Measurements from ENCODE around the gene CAB39.

CAB39 gene

GRCh38 chr2:230861552-230862255 lies 149.1 kb downstream of the CAB39 start:
- no peaks in the 10 kb centered on the region for H3K27me3 ChIP-seq (ENCODE audit: insufficient read depth, poor library complexity, severe bottlenecking)
- H3K4me3 ChIP-seq (replicated peaks; ENCODE audit: insufficient read depth, low read length), result no peak overlapping the region
- no peak for DNase-seq (ENCODE audit: low read depth in 1 of 2, low spot score in 1 of 2)
- TF ChIP-seq POLR2AphosphoS5 (IDR thresholded peaks at IDR 0.05; ENCODE audit: low read depth), result no peak
- TF ChIP-seq, protein P1, sequence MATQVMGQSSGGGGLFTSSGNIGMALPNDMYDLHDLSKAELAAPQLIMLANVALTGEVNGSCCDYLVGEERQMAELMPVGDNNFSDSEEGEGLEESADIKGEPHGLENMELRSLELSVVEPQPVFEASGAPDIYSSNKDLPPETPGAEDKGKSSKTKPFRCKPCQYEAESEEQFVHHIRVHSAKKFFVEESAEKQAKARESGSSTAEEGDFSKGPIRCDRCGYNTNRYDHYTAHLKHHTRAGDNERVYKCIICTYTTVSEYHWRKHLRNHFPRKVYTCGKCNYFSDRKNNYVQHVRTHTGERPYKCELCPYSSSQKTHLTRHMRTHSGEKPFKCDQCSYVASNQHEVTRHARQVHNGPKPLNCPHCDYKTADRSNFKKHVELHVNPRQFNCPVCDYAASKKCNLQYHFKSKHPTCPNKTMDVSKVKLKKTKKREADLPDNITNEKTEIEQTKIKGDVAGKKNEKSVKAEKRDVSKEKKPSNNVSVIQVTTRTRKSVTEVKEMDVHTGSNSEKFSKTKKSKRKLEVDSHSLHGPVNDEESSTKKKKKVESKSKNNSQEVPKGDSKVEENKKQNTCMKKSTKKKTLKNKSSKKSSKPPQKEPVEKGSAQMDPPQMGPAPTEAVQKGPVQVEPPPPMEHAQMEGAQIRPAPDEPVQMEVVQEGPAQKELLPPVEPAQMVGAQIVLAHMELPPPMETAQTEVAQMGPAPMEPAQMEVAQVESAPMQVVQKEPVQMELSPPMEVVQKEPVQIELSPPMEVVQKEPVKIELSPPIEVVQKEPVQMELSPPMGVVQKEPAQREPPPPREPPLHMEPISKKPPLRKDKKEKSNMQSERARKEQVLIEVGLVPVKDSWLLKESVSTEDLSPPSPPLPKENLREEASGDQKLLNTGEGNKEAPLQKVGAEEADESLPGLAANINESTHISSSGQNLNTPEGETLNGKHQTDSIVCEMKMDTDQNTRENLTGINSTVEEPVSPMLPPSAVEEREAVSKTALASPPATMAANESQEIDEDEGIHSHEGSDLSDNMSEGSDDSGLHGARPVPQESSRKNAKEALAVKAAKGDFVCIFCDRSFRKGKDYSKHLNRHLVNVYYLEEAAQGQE (IDR thresholded peaks at IDR 0.05; ENCODE audit: insufficient replicate concordance, low read depth), result peak; percentile 46
- no peak for TF ChIP-seq CTCF (IDR thresholded peaks at IDR 0.05; ENCODE audit: insufficient read depth, low read length)
- no peak overlapping the region for H3K27ac ChIP-seq (replicated peaks)

- TF ChIP-seq CTCF (IDR thresholded peaks at IDR 0.05; ENCODE audit: insufficient read depth, low read length) (no peak), POLR2AphosphoS5 (IDR thresholded peaks at IDR 0.05; ENCODE audit: low read depth) (no peak), GABPA (IDR thresholded peaks at IDR 0.05; ENCODE audit: low read depth) (no peak), SPI1 (IDR thresholded peaks at IDR 0.05; ENCODE audit: borderline replicate concordance, low read depth) (no peak)
- TF ChIP-seq, protein P1 (IDR thresholded peaks at IDR 0.05; ENCODE audit: insufficient replicate concordance, low read depth), result no peak
- DNase-seq (ENCODE audit: low read depth in 1 of 2, low spot score in 1 of 2), result no peak
- no peak overlapping the region for H3K4me3 ChIP-seq (replicated peaks; ENCODE audit: insufficient read depth, low read length)
- no peaks in the 10 kb centered on the region for H3K27me3 ChIP-seq (ENCODE audit: insufficient read depth, poor library complexity, severe bottlenecking)
- no peak overlapping the region for H3K27ac ChIP-seq (replicated peaks)
Measured at GRCh38 chr2:230862292-230862691, 149.7 kb downstream of the CAB39 start.

DNA sequence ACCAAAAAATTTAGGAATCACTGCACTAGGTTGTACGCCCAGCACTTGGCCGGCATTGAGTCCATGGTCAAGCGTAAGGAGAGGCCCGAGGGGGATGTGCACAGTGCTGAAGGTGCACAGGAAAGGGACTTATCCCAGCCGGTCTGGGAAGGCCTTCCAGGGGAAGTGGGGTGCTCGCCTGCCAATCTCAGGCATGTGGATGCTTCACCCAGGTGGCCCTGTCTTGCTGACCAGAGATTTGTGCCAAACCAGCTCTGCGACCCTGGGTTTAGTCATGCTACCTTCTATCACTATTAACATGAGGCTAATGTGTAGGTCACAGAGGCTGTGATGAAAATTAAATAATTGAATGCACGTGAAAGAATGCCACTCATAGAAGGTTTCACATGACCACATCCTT lies 150.4 kb downstream of the CAB39 start:
- H3K27me3 ChIP-seq (ENCODE audit: insufficient read depth, poor library complexity, severe bottlenecking), result no peaks in the 10 kb centered on the region
- no peak overlapping the region for H3K27ac ChIP-seq (replicated peaks)
- no peak for DNase-seq (ENCODE audit: low read depth in 1 of 2, low spot score in 1 of 2)
- TF ChIP-seq POLR2AphosphoS5 (IDR thresholded peaks at IDR 0.05; ENCODE audit: low read depth), result no peak
- no peak for TF ChIP-seq CTCF (IDR thresholded peaks at IDR 0.05; ENCODE audit: insufficient read depth, low read length)
- TF ChIP-seq, protein P1 (IDR thresholded peaks at IDR 0.05; ENCODE audit: insufficient replicate concordance, low read depth), result no peak
- no peak for TF ChIP-seq SPI1 (IDR thresholded peaks at IDR 0.05; ENCODE audit: borderline replicate concordance, low read depth)
- TF ChIP-seq GABPA (IDR thresholded peaks at IDR 0.05; ENCODE audit: low read depth), result no peak
- no peak overlapping the region for H3K4me3 ChIP-seq (replicated peaks; ENCODE audit: insufficient read depth, low read length)
